Fibroblast of villous mesenchyme (primary cell): ENCODE results near the gene CCDC191. TPM values are rescaled to one million over a fixed set of nuclear protein-coding genes. Genes with fewer than 3 reads are reported as not detected.

Experiments
- DNase-seq: peaks from one replicate; pipeline ENCODE4 v3.0.0-alpha.2; 2010; ENCODE audit warnings: low read depth
- H3K4me3 ChIP-seq: 2 replicates; pipeline ENCODE4 v1.5.1; 2011; ENCODE audit warnings: low read depth, mild to moderate bottlenecking, low read length
- total RNA-seq: library from RNA; depleted of rRNA; stranded (reverse); fragments of >200 nt; gene quantifications from 2 replicates; pipeline ENCODE4 v1.2.3, GENCODE V29; 2012
- TF ChIP-seq, protein P1 (sequence below): IDR thresholded peaks from 2 replicates; pipeline ENCODE4 v1.5.1; 2012; ENCODE audit warnings: low read depth, mild to moderate bottlenecking, low read length; ENCODE audit not compliant: insufficient read depth

The CCDC191 gene
- total RNA-seq, 1 donor = 1.7 TPM

DNA sequence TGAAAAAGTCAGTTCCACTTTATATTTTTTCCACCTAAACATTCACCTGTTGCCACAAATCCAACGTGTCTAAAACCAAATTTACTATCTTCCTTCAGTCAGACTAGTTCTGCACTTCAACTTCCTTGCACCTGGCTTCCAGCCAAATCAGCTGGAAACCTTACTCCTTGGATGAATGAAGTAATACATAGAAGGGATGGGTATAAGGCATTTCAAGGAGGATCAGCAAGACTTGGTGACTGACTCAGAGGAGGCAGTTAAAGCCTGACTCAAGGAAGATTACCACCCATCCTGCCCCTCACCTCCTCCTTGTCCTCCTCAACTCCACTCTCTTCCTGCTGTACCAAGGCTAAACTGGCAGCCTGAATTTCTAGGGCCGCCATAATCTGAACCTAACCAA is 37.3 kb upstream of the CCDC191 start:
- no peak overlapping the region for H3K4me3 ChIP-seq
- peak; percentile 47 for DNase-seq
- TF ChIP-seq, protein P1, sequence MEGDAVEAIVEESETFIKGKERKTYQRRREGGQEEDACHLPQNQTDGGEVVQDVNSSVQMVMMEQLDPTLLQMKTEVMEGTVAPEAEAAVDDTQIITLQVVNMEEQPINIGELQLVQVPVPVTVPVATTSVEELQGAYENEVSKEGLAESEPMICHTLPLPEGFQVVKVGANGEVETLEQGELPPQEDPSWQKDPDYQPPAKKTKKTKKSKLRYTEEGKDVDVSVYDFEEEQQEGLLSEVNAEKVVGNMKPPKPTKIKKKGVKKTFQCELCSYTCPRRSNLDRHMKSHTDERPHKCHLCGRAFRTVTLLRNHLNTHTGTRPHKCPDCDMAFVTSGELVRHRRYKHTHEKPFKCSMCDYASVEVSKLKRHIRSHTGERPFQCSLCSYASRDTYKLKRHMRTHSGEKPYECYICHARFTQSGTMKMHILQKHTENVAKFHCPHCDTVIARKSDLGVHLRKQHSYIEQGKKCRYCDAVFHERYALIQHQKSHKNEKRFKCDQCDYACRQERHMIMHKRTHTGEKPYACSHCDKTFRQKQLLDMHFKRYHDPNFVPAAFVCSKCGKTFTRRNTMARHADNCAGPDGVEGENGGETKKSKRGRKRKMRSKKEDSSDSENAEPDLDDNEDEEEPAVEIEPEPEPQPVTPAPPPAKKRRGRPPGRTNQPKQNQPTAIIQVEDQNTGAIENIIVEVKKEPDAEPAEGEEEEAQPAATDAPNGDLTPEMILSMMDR = no peak

DNA sequence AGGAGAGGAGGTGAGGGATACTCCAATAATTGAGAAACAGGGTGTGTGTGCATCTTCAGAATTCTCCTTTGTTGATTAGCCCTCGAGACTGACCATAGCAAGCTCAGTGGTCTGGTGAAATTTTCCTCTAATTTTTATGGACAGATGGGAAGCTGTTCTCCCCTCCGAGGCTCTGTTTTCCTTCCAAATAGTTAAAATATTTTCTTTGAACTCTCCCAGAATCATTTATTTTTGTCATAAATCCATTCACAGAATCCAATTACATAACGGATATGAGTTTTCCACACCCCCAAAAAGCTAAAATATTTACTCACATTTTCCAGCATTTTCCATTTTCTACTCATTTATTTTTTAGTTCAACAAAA is 36.7 kb upstream of the CCDC191 start:
- H3K4me3 ChIP-seq = no peak overlapping the region
- DNase-seq = no peak
- TF ChIP-seq, protein P1 = no peak

DNA sequence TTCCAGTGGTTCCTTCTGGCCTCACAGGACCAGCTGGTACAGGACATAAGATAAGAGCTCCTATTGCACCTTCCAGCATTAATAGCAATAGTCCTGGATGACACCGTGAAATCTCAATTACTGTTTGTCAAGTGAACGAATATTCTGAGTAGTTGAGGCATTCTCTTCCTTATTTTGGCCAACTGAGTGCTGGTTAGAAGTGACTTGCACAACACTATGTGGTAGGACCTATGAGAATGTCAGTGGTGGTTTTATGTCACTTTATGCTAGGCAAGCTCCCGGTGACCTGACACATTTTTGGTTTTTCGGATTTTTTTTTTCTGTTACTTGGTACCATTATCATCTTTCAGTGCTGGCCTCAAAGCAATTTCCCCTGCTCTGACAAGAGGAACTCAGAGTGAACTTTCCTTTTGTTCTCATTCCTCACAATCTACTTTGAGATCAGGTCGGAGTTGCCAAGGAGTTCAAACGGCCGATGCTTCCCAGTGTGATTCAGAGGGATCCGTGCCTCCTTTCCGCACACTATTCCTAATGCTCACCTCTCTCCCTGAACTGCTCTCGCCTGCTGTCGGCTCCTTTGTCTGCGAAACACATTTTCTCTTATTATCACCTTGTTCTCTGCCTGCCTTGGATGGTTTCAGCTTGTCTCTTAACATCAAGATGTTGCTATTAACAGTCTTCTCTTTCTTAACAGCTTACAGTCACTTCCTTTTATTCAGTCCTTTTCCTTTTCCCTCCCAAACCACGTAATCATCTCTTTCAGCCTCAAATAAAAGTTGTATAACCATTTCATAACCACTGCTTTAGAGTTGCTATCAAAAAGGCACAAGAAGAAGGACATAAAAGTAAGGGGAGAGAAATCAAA is 36.1 kb upstream of the CCDC191 start:
- no peak overlapping the region for H3K4me3 ChIP-seq
- TF ChIP-seq, protein P1 = no peak
- DNase-seq = no peak

DNA sequence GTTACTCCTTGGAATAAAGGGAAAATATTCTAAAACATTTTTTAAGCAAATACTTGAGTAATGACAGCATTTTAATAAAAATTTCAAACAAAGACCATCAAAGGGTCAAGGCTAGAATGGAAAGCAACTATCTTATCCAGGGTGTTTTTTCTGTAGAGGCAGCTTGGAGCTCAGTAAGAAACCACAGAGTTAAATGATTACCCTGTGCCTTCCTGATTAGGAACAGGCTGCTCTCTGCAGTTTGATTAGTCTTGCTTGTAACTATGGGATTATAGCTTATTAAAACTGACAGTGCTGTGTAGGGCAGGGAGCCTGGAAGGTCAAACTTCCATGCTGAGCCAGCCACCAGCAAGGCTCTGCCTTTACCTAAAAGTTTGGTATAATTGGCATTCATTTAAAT is 33.3 kb upstream of the CCDC191 start:
- no peak overlapping the region for H3K4me3 ChIP-seq
- DNase-seq = no peak
- TF ChIP-seq, protein P1 = no peak

DNA sequence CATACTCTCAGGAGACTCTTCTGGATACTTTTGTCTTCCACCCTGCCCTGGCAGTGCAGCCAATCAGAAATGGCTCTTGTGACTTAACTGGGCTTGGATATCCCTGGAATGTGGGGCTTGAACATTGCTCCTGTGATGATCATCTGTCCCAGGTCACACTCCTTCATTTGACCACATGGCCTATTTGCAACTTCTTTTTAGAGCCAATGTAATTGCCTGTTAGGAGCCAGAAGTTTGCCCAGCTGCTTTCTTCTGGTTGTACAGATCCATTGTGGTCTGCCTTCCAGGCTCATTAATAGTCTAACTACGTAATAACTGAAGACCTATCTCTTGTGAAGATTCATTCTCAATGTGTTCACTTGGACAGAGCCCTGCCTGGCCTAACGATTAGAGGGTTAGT is 30.0 kb upstream of the CCDC191 start:
- TF ChIP-seq, protein P1 = no peak
- H3K4me3 ChIP-seq = no peak overlapping the region
- DNase-seq = no peak

DNA sequence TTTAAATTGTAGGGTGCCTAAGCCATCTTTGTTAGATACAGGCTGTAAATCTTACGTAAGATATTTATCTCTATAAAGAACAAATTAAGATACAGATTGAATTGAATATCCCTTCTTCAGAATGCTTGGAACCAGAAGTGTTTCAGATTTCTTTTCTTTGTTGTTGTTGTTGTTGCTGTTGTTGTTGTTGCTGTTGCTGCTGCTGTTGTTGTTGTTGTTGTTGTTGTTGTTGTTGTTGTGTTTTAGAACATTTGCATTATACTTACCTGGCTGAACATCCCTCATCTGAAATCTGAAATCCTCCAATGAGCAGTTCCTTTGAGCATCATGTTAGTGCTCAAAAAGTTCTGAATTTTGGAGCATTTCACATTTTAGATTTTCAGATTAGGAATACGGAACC is 26.8 kb upstream of the CCDC191 start:
- no peak overlapping the region for H3K4me3 ChIP-seq
- DNase-seq = no peak
- TF ChIP-seq, protein P1 = no peak

DNA sequence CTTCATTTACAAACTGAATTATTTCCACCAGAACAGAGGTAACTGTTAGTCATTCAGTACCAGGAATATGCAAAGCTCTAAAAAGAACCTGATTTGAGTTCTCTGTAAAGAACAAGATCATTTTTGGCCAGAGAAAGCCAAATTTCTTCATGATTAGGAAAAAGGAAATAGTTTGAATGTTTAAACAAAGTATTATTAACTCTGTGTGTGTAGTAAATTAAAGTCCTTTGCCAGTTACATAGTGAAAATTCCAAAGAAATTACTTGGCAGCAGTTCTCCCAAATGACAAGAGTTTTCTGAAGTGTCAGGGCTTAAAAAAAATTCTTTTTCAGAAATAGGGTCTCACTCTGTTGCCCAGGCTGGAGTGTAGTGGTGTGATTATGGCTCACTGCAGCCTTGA is 24.7 kb upstream of the CCDC191 start:
- TF ChIP-seq, protein P1 = no peak
- H3K4me3 ChIP-seq = no peak overlapping the region
- no peak for DNase-seq
